HEK293 (cell line): ENCODE results near the gene SH3BP2.

Experiments
- TCF7L2 ChIP-seq: IDR thresholded peaks from 2 replicates; pipeline ENCODE4 v1.6.1; 2011; ENCODE audit warnings: low read depth, mild to moderate bottlenecking, inconsistent platforms, low read length, moderate library complexity, borderline replicate concordance
- ZEB2 ChIP-seq: fragments of 450-650 bp; formaldehyde crosslinking; IDR thresholded peaks from 2 replicates; pipeline ENCODE4 v1.5.1; 2016; ENCODE audit warnings: missing biosample characterization, missing genetic modification characterization
- ZNF274 ChIP-seq, 2 experiments: fragments of 200-500 bp in 1 of 2; fragments of 450-650 bp in 1 of 2; sonication (Bioruptor generic) in 1 of 2; formaldehyde crosslinking in 1 of 2; IDR thresholded peaks; 2 replicates each; pipeline versions ENCODE4 v1.5.1 to v1.6.1; 2014 to 2016; ENCODE audit warnings: borderline replicate concordance in 1 of 2, inconsistent platforms in 1 of 2, low read length in 1 of 2, missing biosample characterization in 1 of 2, missing genetic modification characterization in 1 of 2
- ZNF654 ChIP-seq: fragments of 450-650 bp; formaldehyde crosslinking; IDR thresholded peaks from 2 replicates; pipeline ENCODE4 v1.5.1; 2016; ENCODE audit warnings: low read depth, missing biosample characterization, missing genetic modification characterization
- ZNF660 ChIP-seq: fragments of 450-650 bp; IDR thresholded peaks from 2 replicates; pipeline ENCODE4 v1.5.1; 2018; ENCODE audit warnings: missing biosample characterization, mild to moderate bottlenecking, missing genetic modification characterization
- ZNF76 ChIP-seq: fragments of 450-650 bp; formaldehyde crosslinking; IDR thresholded peaks from 2 replicates; pipeline ENCODE4; 2016; ENCODE audit warnings: low read depth, missing biosample characterization, missing genetic modification characterization, borderline replicate concordance
- ZNF837 ChIP-seq: fragments of 450-650 bp; formaldehyde crosslinking; IDR thresholded peaks from 2 replicates; pipeline ENCODE4 v1.5.1; 2016; ENCODE audit warnings: missing biosample characterization, missing genetic modification characterization
- ZNF843 ChIP-seq: fragments of 450-650 bp; formaldehyde crosslinking; IDR thresholded peaks from 2 replicates; pipeline ENCODE4 v1.5.1; 2016; ENCODE audit warnings: missing biosample characterization, missing genetic modification characterization
- TF ChIP-seq, protein P1 (sequence below): fragments of 450-650 bp; formaldehyde crosslinking; IDR thresholded peaks from 2 replicates; pipeline ENCODE4 v1.5.1; 2016; ENCODE audit warnings: missing biosample characterization, missing genetic modification characterization
- TF ChIP-seq, protein P2 (sequence below): fragments of 450-650 bp; formaldehyde crosslinking; conservative IDR thresholded peaks from 2 replicates; pipeline ENCODE4 v1.5.1; 2016; ENCODE audit warnings: low read depth, missing biosample characterization, missing genetic modification characterization
- TF ChIP-seq, protein P3 (sequence below): fragments of 450-650 bp; formaldehyde crosslinking; IDR thresholded peaks from 2 replicates; pipeline ENCODE4 v1.5.1; 2016; ENCODE audit warnings: missing biosample characterization, missing genetic modification characterization
- TF ChIP-seq, protein P4 (sequence below): fragments of 450-650 bp; formaldehyde crosslinking; IDR thresholded peaks from 2 replicates; pipeline ENCODE4 v1.5.1; 2016; ENCODE audit warnings: missing biosample characterization, missing genetic modification characterization

DNA sequence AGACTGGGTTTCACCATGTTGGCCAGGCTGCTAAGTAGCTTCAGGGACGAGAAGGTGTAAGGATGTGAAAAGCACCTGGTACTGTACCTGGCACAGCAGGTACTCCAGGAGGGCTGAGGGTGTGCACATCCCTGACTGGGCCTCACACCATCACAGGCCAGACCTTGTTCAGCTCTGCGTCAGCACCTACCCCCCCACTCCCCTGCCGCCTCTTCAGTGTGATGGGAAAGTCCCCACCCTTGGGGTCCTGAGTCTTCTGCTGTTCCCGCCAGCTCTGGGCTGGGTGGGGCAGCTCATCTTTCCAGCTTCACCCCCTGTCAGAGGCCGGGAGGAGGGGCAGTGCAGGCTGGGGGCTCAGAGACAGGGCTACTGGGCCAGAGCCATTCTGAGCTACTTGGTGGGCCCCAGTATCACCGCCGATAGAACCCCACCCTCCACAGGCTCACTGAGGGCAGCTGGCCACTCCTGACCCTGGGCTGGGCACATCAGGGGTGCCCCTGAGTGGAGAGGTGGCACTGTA is 6.7 kb upstream of the SH3BP2 start:
- TF ChIP-seq ZNF76 (tag by site-specific recombination) (no peak), TCF7L2 (no peak), ZNF274 (IDR thresholded peaks at IDR 0.05; ENCODE audit: low read length) (no peak), ZNF274 (tag by site-specific recombination; IDR thresholded peaks at IDR 0.05; ENCODE audit: borderline replicate concordance) (no peak), ZEB2 (no peak), ZNF843 (tag by site-specific recombination) (no peak), ZNF837 (tag by site-specific recombination) (no peak), ZNF654 (tag by site-specific recombination) (no peak), ZNF660 (tag by site-specific recombination) (no peak)
- TF ChIP-seq, protein P1, sequence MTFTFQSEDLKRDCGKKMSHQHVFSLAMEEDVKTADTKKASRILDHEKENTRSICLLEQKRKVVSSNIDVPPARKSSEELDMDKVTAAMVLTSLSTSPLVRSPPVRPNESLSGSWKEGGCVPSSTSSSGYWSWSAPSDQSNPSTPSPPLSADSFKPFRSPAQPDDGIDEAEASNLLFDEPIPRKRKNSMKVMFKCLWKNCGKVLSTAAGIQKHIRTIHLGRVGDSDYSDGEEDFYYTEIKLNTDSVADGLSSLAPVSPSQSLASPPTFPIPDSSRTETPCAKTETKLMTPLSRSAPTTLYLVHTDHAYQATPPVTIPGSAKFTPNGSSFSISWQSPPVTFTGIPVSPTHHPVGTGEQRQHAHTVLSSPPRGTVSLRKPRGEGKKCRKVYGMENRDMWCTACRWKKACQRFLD, result no peak
- TF ChIP-seq, protein P2, sequence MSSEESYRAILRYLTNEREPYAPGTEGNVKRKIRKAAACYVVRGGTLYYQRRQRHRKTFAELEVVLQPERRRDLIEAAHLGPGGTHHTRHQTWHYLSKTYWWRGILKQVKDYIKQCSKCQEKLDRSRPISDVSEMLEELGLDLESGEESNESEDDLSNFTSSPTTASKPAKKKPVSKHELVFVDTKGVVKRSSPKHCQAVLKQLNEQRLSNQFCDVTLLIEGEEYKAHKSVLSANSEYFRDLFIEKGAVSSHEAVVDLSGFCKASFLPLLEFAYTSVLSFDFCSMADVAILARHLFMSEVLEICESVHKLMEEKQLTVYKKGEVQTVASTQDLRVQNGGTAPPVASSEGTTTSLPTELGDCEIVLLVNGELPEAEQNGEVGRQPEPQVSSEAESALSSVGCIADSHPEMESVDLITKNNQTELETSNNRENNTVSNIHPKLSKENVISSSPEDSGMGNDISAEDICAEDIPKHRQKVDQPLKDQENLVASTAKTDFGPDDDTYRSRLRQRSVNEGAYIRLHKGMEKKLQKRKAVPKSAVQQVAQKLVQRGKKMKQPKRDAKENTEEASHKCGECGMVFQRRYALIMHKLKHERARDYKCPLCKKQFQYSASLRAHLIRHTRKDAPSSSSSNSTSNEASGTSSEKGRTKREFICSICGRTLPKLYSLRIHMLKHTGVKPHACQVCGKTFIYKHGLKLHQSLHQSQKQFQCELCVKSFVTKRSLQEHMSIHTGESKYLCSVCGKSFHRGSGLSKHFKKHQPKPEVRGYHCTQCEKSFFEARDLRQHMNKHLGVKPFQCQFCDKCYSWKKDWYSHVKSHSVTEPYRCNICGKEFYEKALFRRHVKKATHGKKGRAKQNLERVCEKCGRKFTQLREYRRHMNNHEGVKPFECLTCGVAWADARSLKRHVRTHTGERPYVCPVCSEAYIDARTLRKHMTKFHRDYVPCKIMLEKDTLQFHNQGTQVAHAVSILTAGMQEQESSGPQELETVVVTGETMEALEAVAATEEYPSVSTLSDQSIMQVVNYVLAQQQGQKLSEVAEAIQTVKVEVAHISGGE, result no peak
- TF ChIP-seq, protein P3, sequence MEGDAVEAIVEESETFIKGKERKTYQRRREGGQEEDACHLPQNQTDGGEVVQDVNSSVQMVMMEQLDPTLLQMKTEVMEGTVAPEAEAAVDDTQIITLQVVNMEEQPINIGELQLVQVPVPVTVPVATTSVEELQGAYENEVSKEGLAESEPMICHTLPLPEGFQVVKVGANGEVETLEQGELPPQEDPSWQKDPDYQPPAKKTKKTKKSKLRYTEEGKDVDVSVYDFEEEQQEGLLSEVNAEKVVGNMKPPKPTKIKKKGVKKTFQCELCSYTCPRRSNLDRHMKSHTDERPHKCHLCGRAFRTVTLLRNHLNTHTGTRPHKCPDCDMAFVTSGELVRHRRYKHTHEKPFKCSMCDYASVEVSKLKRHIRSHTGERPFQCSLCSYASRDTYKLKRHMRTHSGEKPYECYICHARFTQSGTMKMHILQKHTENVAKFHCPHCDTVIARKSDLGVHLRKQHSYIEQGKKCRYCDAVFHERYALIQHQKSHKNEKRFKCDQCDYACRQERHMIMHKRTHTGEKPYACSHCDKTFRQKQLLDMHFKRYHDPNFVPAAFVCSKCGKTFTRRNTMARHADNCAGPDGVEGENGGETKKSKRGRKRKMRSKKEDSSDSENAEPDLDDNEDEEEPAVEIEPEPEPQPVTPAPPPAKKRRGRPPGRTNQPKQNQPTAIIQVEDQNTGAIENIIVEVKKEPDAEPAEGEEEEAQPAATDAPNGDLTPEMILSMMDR (tag by site-specific recombination), result no peak
- TF ChIP-seq, protein P4, sequence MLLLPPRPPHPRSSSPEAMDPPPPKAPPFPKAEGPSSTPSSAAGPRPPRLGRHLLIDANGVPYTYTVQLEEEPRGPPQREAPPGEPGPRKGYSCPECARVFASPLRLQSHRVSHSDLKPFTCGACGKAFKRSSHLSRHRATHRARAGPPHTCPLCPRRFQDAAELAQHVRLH (tag by site-specific recombination), result no peak
